Skeletal muscle satellite cell (primary cell): Measurements from ENCODE around the gene ZNF93. TPM values are rescaled to one million over a fixed set of nuclear protein-coding genes. Genes with fewer than 3 reads are reported as not detected.
"Not testable (repeated sequence)": the region's sequence is repeated elsewhere in the genome, so short reads cannot be mapped to it uniquely, and the experiment has no call there.

ENCODE experiments used
- H3K27me3 ChIP-seq: 2 replicates; pipeline ENCODE4 v1.7.0; 2013; ENCODE audit warnings: low read length; ENCODE audit not compliant: control insufficient read depth, insufficient read depth
- H3K36me3 ChIP-seq: 2 replicates; pipeline ENCODE4 v1.7.0; 2013; ENCODE audit warnings: mild to moderate bottlenecking, control low read depth, low read length; ENCODE audit not compliant: insufficient read depth
- H3K4me1 ChIP-seq: 2 replicates; pipeline ENCODE4 v1.7.0; 2013; ENCODE audit warnings: low read length; ENCODE audit not compliant: control insufficient read depth, insufficient read depth
- H3K4me2 ChIP-seq: 2 replicates; pipeline ENCODE4 v1.7.0; 2013; ENCODE audit warnings: mild to moderate bottlenecking, low read length
- H3K4me3 ChIP-seq: 2 replicates; pipeline ENCODE4 v1.7.0; 2013; ENCODE audit warnings: low read length
- H3K9ac ChIP-seq: 2 replicates; pipeline ENCODE4 v1.7.0; 2013; ENCODE audit warnings: mild to moderate bottlenecking, low read depth, low read length, moderate library complexity
- H3K9me3 ChIP-seq: replicated peaks from 2 replicates; pipeline ENCODE4 v1.7.0; 2013; ENCODE audit warnings: mild to moderate bottlenecking, control low read depth, low read length
- total RNA-seq: library from RNA; depleted of rRNA; stranded (reverse); fragments of >200 nt; gene quantifications from 2 replicates; pipeline ENCODE4 v1.2.3, GENCODE V29; 2012; rRNA removed

The ZNF93 gene
- total RNA-seq = 4.6 and 6.6 TPM in 2 replicates

DNA sequence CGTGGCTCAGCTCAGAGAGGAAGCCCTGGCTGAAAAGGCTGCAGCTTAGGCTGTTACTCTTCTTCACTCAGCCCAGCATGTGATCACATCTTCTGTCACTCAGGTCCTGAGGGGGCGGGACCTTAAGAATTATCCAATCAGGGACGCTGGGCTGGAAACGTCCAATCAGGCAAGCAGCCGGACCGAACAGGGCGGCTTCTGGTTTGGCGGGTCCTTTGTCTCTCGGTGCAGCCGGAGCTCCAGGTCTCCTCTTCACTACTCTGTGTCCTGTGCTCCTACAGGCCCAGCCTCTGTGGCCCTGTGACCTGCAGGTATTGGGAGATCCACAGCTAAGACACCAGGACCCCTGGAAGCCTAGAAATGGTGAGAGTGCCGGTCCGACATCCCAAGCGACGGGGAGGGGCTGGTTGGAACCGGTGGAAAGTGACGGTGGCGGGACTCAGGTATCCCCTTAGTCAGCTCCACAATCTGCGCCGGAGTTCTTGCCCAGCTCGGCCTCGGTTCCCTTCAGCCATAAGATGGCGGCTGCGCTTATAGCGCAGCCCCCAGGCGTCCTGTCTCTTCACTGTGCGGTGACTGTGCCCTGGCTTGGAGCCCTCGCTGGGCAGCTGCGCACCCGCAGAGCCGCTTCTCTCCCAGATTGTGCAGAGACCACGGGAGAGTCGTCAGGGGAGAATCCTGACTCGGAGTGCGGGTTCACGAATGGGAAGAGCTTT is at the start of gene ZNF93:
Gene ZNF93 (plus strand): TSS at position 218 of the 716 bp plus-strand sequence. CDS start 143 bp downstream, at position 361.
- Histone ChIP-seq H3K9me3 (peaks cover 24% of the 10 kb centered on the region), H3K9ac (peak within 1 kb of the TSS; percentile 83), H3K27me3 (no peaks in the 10 kb centered on the region), H3K4me2 (peak within 1 kb of the TSS; percentile 90), H3K4me3 (peak within 1 kb of the TSS; percentile 90), H3K36me3 (no peaks in the 10 kb centered on the region), H3K4me1 (no peaks in the 10 kb centered on the region)

DNA sequence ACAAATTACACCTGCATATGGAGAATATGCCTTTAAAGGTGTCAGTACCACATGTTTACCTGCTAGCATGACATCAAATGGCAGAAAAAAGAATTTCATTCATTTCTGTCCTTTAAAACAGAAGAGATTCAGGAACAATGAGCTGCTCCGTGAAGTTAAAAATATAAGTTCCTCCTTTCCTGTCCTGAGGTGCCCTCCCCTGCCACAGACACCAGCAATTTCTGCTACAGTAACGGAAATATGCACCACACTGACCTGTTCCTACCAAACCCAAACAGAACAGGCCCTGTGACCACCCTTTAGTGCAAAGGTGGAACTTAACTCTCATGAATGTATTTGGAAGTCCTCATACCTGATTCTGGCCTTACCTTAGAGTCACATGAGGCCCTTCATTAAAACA is 49.0 kb upstream of the ZNF93 start:
- H3K4me3 ChIP-seq, H3K9me3 ChIP-seq, H3K27me3 ChIP-seq, H3K4me1 ChIP-seq, H3K36me3 ChIP-seq, H3K4me2 ChIP-seq, H3K9ac ChIP-seq: not testable (repeated sequence)

DNA sequence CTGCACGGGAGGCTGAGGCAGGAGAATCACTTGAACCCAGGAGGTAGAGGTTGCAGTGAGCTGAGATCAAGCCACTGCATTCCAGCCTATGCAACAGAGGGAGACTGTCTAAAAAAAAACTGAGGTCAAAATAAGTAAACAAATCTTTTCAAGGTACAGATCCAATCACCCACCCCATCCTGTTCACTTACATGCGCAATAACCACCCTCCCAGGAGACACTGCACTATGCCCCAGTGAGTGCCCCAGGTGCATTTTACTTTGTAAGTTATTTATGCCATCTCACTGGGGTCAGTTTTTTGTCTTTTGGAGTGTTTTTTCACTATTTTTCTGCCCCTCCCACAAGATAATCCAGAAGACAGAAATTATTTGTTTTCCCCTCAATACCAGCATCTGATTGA is 42.0 kb upstream of the ZNF93 start:
- H3K36me3 ChIP-seq = no peaks in the 10 kb centered on the region
- no peak overlapping the region for H3K4me3 ChIP-seq
- H3K4me1 ChIP-seq = no peaks in the 10 kb centered on the region
- no peaks in the 10 kb centered on the region for H3K27me3 ChIP-seq
- H3K9me3 ChIP-seq = peaks cover 6% of the 10 kb centered on the region
- H3K4me2 ChIP-seq = no peak overlapping the region
- no peak overlapping the region for H3K9ac ChIP-seq

DNA sequence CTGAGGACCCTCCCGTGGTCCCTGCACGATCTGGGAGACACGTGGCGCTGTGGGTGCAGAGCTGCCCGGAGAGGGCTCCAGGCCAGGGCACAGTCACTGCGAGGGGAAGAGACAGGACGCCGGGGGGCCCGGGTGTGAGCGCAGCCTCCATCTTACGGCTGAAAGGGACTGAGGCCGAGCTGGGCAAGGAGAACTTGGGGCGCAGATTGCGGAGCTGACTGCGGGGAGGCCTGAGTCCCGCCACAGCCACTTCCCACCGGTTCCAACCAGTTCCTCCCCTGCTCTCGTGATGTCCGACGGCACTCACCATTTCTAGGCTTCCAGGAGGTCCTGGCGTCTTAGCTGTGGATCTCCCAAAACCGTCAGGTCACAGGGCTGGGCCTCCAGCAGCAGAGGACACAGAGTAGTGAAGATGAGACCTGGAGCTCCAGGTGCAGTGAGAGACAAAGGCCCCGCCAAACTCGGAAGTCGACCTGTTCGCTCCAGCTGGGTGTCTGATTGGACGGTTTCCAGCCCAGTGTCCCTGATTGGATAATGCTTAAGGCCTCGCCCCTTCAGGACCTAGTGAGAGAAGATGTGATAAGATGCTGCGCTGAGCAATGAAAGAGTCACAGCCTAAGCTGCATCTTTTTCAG is 39.9 kb upstream of the ZNF93 start:
- no peaks in the 10 kb centered on the region for H3K4me1 ChIP-seq
- peaks cover 6% of the 10 kb centered on the region for H3K9me3 ChIP-seq

DNA sequence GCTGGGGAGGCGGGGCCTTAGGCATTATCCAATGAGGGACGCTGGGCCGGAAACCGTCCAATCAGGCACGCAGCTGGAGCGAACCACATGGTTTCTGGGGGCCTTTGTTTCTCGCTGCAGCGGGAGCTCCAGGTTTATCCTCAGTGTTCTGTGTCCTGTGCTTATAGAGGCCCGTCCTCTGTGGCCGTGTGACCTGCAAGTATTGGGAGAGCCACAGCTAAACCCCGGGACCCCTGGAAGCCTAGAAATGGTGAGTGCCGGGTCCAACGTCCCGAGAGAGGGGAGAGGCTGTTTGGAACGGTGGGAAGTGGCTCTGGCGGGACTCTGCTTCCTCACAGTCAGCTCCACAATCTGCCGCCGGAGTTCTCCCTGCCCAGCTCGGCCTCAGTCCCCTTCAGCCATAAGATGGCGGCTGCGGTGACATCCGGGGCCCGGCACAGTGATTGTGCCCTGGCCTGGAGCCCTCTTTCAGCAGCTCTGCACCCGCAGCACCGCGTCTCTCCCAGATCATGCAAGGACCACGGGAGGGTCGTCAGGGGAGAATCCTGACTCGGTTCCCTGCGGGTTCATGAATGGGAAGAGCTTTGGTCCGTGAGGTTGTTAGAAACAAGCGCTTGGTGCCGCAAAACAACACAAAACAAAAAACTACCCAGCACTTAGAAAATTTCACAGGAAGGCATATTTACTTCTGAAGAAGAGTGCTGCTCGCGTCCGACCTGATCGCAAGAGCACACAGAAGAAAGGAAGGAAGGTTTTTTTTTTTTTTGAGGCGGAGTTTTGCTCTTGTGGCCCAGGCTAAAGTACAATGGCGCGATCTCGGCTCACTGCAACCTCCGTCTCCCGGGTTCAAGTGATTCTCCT is 34.8 kb upstream of the ZNF93 start, which contains the start of gene ZNF253:
Gene ZNF253 (plus strand): TSS at position 133 of the 861 bp plus-strand sequence. CDS start 115 bp downstream, at position 248.
- H3K4me3 ChIP-seq = peak within 1 kb of the TSS; percentile 87
- H3K27me3 ChIP-seq = no peaks in the 10 kb centered on the region
- H3K36me3 ChIP-seq = no peaks in the 10 kb centered on the region
- H3K9ac ChIP-seq = peak within 1 kb of the TSS; percentile 89
- H3K4me2 ChIP-seq = peak within 1 kb of the TSS; percentile 87
- H3K4me1 ChIP-seq = no peaks in the 10 kb centered on the region
- H3K9me3 ChIP-seq = peaks cover 6% of the 10 kb centered on the region

More for the DNA sequence above, 39.9 kb upstream of the ZNF93 start:
- H3K9ac ChIP-seq = no peak overlapping the region
- no peaks in the 10 kb centered on the region for H3K36me3 ChIP-seq
- no peak overlapping the region for H3K4me2 ChIP-seq
- H3K4me3 ChIP-seq = no peak overlapping the region
- no peaks in the 10 kb centered on the region for H3K27me3 ChIP-seq

DNA sequence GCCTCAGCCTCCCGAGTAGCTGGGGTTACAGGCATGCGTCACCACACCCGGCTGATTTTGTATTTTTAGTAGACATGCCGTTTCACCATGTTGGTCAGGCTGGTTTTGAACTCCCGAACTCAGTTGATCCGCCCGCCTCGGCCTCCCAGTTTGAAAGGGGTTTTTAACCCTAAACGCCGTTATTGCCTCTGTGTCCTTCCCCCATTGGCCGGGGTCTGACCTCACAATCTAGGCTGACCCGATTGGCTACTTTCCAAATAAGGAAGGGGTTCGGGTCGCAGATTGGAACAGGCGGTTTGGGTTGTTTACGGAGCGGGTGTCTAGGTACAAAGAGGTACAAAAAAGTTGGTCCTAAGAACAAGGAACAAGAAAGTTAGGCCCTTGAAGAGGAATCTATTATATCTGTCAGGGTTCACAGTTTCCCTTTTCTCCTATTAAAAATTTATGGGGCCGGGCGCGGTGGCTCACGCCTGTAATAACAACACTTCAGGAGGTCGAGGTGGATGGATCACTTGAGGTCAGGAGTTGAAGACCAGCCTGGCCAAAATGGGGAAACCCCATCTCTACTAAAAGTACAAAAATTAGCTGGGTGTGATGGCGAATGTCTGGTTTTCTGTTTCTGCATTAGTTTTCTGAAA is 34.0 kb upstream of the ZNF93 start:
- Histone ChIP-seq H3K9me3 (peaks cover 6% of the 10 kb centered on the region), H3K27me3 (no peaks in the 10 kb centered on the region), H3K4me3 (peak overlapping the region; percentile 87), H3K36me3 (peaks cover under 1% of the 10 kb centered on the region), H3K9ac (peak overlapping the region; percentile 89), H3K4me1 (no peaks in the 10 kb centered on the region), H3K4me2 (peak overlapping the region; percentile 87)

DNA sequence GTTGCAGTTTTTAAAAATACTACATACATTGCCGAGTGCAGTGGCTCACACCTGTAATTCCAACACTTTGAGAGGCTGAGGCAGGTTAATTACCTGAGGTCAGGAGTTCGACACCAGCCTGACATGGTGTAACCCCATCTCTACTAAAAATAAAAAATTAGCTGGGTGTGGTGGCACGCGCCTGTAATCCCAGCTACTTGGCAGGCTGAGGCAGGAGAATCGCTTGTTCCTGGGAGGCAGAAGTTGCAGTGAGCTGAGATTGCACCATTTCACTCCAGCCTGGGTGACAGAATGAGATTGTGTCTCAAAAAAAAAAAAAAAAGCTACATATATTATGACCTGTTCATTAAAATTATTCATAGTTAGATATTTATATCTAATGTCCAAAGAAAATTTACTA is 30.7 kb upstream of the ZNF93 start:
- H3K9me3 ChIP-seq, H3K36me3 ChIP-seq, H3K4me1 ChIP-seq, H3K4me2 ChIP-seq, H3K4me3 ChIP-seq, H3K9ac ChIP-seq, H3K27me3 ChIP-seq: not testable (repeated sequence)

DNA sequence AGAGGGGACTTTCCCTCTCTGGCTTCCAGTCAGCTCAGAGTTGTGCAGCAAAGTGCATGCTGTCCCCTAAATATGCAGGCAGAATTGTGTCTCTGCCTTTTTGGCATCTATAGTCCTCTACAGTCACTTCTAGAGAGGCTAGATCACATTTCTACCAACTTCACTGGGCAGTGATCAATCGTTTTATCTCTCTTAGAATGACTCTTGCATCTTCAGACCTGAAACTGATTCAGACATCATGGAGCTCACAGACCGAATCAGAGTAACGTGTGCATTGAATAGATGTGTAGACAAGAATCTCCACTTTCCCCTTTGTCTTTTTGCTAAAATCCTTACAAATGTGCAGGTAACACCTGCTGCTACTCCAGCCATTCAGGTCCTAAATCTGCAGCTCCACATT is 28.8 kb upstream of the ZNF93 start:
- Histone ChIP-seq H3K27me3 (no peaks in the 10 kb centered on the region), H3K9ac (no peak overlapping the region), H3K9me3 (no peaks in the 10 kb centered on the region), H3K4me3 (no peak overlapping the region), H3K36me3 (peaks cover 12% of the 10 kb centered on the region), H3K4me1 (no peaks in the 10 kb centered on the region), H3K4me2 (no peak overlapping the region)

DNA sequence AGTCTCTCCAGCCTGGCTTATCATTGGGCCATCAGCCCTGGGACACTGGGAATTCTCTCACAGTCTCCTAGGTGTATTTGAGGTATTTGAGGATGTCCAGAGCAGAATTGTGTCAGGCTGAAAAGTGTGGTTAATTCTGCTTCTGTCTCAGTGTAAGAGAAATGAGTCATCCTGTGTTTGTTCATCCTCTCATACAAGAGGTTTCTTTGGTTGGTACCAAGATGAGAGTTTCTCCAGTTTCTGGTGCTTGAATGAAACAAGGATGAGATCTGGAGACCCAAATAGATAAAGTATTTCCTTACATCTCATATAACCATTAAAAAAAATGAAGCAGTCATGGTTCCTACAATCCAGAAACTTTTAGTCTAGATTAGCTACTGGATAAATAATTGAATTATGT is 27.4 kb upstream of the ZNF93 start:
- Histone ChIP-seq H3K36me3 (peaks cover 12% of the 10 kb centered on the region), H3K4me3 (no peak overlapping the region), H3K9ac (no peak overlapping the region), H3K4me1 (no peaks in the 10 kb centered on the region), H3K9me3 (no peaks in the 10 kb centered on the region), H3K27me3 (no peaks in the 10 kb centered on the region), H3K4me2 (no peak overlapping the region)

DNA sequence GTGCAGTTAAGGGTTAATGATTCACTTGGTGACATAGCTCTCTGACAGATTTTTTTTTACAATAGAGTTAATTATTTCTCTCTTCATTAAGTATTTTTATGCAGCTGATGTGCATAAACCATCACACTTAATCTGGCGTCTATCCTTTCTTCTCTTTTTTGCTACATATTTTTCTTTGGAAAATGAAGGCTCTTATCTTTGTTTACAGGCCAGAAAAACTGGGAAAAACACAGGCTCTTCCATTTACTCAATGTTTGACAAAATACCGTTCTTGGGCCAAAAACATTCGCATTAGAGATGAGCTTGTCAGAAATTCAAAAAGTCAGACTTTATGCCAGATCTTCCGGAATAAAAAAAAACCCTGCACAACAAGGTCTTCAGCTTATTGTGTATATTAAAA is 23.0 kb upstream of the ZNF93 start:
- Histone ChIP-seq H3K9me3 (peaks cover 3% of the 10 kb centered on the region), H3K27me3 (no peaks in the 10 kb centered on the region), H3K9ac (no peak overlapping the region), H3K4me3 (no peak overlapping the region), H3K4me1 (no peaks in the 10 kb centered on the region), H3K4me2 (no peak overlapping the region), H3K36me3 (peaks cover 31% of the 10 kb centered on the region)

DNA sequence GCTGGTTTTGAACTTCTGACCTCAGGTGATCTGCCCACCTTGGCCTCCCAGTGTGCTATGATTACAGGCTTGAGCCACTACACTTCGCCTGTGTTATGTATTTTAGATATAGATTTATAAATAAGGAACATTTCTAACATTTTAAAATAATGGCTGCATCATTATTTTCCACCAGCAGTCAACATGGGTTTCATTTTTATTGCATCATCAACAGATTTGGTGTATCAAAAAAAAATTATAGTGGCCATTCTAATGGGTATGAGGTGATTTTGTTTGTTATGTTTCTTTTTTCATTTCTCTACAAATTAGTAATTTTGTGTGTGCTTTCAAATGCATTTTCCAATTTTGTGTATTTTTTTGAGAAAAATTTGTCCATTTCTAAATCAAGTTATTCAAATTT is 16.2 kb upstream of the ZNF93 start:
- Histone ChIP-seq H3K9ac (no peak overlapping the region), H3K4me1 (no peaks in the 10 kb centered on the region), H3K9me3 (peaks cover 16% of the 10 kb centered on the region)

More for the DNA sequence above, 16.2 kb upstream of the ZNF93 start:
- Histone ChIP-seq H3K36me3 (peaks cover 40% of the 10 kb centered on the region), H3K4me2 (no peak overlapping the region), H3K4me3 (no peak overlapping the region), H3K27me3 (no peaks in the 10 kb centered on the region)
